ENCODE results near the gene BEST2. TPM values are rescaled to one million over a fixed set of nuclear protein-coding genes. Genes with fewer than 3 reads are reported as not detected.

BEST2 gene
- total RNA-seq, 1 donor from 2014 or later = not detected

- Mint-ChIP-seq H3K36me3 (ENCODE audit: unreplicated experiment) (peaks cover 3% of the 10 kb centered on the region), H3K27ac (ENCODE audit: unreplicated experiment) (no peak overlapping the region), H3K4me1 (ENCODE audit: unreplicated experiment) (peaks cover 4% of the 10 kb centered on the region), H3K9me3 (ENCODE audit: unreplicated experiment) (no peaks in the 10 kb centered on the region), H3K27me3 (ENCODE audit: unreplicated experiment) (no peaks in the 10 kb centered on the region), H3K4me3 (ENCODE audit: unreplicated experiment) (no peak overlapping the region)
- no peak for TF ChIP-seq CTCF (IDR thresholded peaks at IDR 0.05)
- DNase-seq (ENCODE audit: extremely low spot score, unreplicated experiment) = no peak
Observed at GRCh38 chr19:12759686-12760085, 8.1 kb downstream of the BEST2 start.

- Mint-ChIP-seq H3K27me3 (ENCODE audit: unreplicated experiment) (no peaks in the 10 kb centered on the region), H3K9me3 (ENCODE audit: unreplicated experiment) (no peaks in the 10 kb centered on the region), H3K36me3 (ENCODE audit: unreplicated experiment) (peaks cover 3% of the 10 kb centered on the region), H3K4me3 (ENCODE audit: unreplicated experiment) (no peak overlapping the region), H3K27ac (ENCODE audit: unreplicated experiment) (no peak overlapping the region), H3K4me1 (ENCODE audit: unreplicated experiment) (peaks cover 3% of the 10 kb centered on the region)
- DNase-seq (ENCODE audit: extremely low spot score, unreplicated experiment) = no peak
- no peak for TF ChIP-seq CTCF (IDR thresholded peaks at IDR 0.05)
Observed at GRCh38 chr19:12763100-12763499, 11.5 kb downstream of the BEST2 start.

GRCh38 chr19:12764698-12765097 is 13.1 kb downstream of the BEST2 start:
- no peak for TF ChIP-seq CTCF (IDR thresholded peaks at IDR 0.05)
- Mint-ChIP-seq H3K9me3 (ENCODE audit: unreplicated experiment) (no peaks in the 10 kb centered on the region), H3K27ac (ENCODE audit: unreplicated experiment) (no peak overlapping the region), H3K27me3 (ENCODE audit: unreplicated experiment) (no peaks in the 10 kb centered on the region), H3K36me3 (ENCODE audit: unreplicated experiment) (peaks cover 3% of the 10 kb centered on the region), H3K4me1 (ENCODE audit: unreplicated experiment) (peaks cover 3% of the 10 kb centered on the region), H3K4me3 (ENCODE audit: unreplicated experiment) (no peak overlapping the region)
- DNase-seq (ENCODE audit: extremely low spot score, unreplicated experiment) = no peak

- no peak overlapping the region for H3K27ac Mint-ChIP-seq (ENCODE audit: unreplicated experiment)
- peaks cover 3% of the 10 kb centered on the region for H3K36me3 Mint-ChIP-seq (ENCODE audit: unreplicated experiment)
- H3K4me3 Mint-ChIP-seq (ENCODE audit: unreplicated experiment) = peak overlapping the region; percentile 70
- peaks cover 2% of the 10 kb centered on the region for H3K4me1 Mint-ChIP-seq (ENCODE audit: unreplicated experiment)
- H3K9me3 Mint-ChIP-seq (ENCODE audit: unreplicated experiment) = no peaks in the 10 kb centered on the region
- TF ChIP-seq CTCF (IDR thresholded peaks at IDR 0.05) = peak; percentile 78
- DNase-seq (ENCODE audit: extremely low spot score, unreplicated experiment) = peak; percentile 93
- H3K27me3 Mint-ChIP-seq (ENCODE audit: unreplicated experiment) = no peaks in the 10 kb centered on the region
Observed at GRCh38 chr19:12766051-12766521, 14.5 kb downstream of the BEST2 start.

GRCh38 chr19:12767150-12767549 is 15.6 kb downstream of the BEST2 start:
- Mint-ChIP-seq H3K36me3 (ENCODE audit: unreplicated experiment) (peaks cover 3% of the 10 kb centered on the region), H3K9me3 (ENCODE audit: unreplicated experiment) (no peaks in the 10 kb centered on the region), H3K27ac (ENCODE audit: unreplicated experiment) (no peak overlapping the region), H3K4me3 (ENCODE audit: unreplicated experiment) (no peak overlapping the region), H3K4me1 (ENCODE audit: unreplicated experiment) (peaks cover 2% of the 10 kb centered on the region), H3K27me3 (ENCODE audit: unreplicated experiment) (no peaks in the 10 kb centered on the region)
- no peak for TF ChIP-seq CTCF (IDR thresholded peaks at IDR 0.05)
- DNase-seq (ENCODE audit: extremely low spot score, unreplicated experiment) = no peak
